H1 (cell line): Measurements from ENCODE around the gene METAP1D. TPM values are rescaled to one million over a fixed set of nuclear protein-coding genes. Genes with fewer than 3 reads are reported as not detected.

Experiments
- CTCF ChIA-PET: fragments of 300-600 bp; sonication (Branson Sonifier 250); formaldehyde crosslinking; loops from one replicate; lab custom pipeline; 2021; ENCODE audit not compliant: partially characterized antibody; lab: Charles Lee
- POLR2A ChIA-PET: fragments of 300-600 bp; sonication (Branson Sonifier 250); formaldehyde crosslinking; loops from one replicate; lab custom pipeline; 2021; ENCODE audit warnings: inconsistent platforms; ENCODE audit not compliant: partially characterized antibody; lab: Charles Lee
- DNase-seq, 2 experiments: peaks; one replicate each; pipeline versions ENCODE4 v3.0.0 to v3.0.0-alpha.2; 2010 to 2022; ENCODE audit warnings: low spot score in 2 of 2, low read depth in 1 of 2, mixed read lengths in 1 of 2
- FAIRE-seq: peaks from 2 replicates; lab custom pipeline; 2011; peaks lifted over from hg19 to GRCh38; lab: Jason Lieb, UNC
- H2AFZ ChIP-seq: 2 replicates; pipeline ENCODE4 v1.8.1; 2012; ENCODE audit warnings: low read length, inconsistent platforms
- H2AK5ac ChIP-seq: 2 replicates; pipeline ENCODE4 v1.6.1; 2013; ENCODE audit warnings: low read depth, low read length
- H2BK120ac ChIP-seq: replicated peaks from 2 replicates; pipeline ENCODE3; 2013; ENCODE audit warnings: low read depth, low read length, inconsistent platforms
- H2BK12ac ChIP-seq: 2 replicates; pipeline ENCODE4 v1.6.1; 2013; ENCODE audit warnings: low read depth, low read length
- H2BK15ac ChIP-seq: 2 replicates; pipeline ENCODE4 v1.6.1; 2013; ENCODE audit warnings: low read length
- H2BK20ac ChIP-seq: 2 replicates; pipeline ENCODE4 v1.6.1; 2013; ENCODE audit warnings: low read length
- H2BK5ac ChIP-seq: 2 replicates; pipeline ENCODE4 v1.6.1; 2013; ENCODE audit warnings: low read depth, low read length
- H3K14ac ChIP-seq: 2 replicates; pipeline ENCODE4 v1.6.1; 2013; ENCODE audit warnings: inconsistent platforms; ENCODE audit not compliant: insufficient read length
- H3K18ac ChIP-seq: 2 replicates; pipeline ENCODE4 v1.6.1; 2013; ENCODE audit warnings: low read length; ENCODE audit errors: extremely low read depth
- H3K23ac ChIP-seq: 2 replicates; pipeline ENCODE4 v1.6.1; 2013; ENCODE audit warnings: inconsistent platforms; ENCODE audit not compliant: insufficient read length
- H3K23me2 ChIP-seq: 2 replicates; pipeline ENCODE4 v1.6.1; 2013; ENCODE audit warnings: low read depth, low read length
- H3K27ac ChIP-seq: 2 replicates; pipeline ENCODE4 v1.6.1; 2011; ENCODE audit warnings: low read depth, low read length, inconsistent platforms
- H3K27me3 ChIP-seq, 4 experiments: replicated peaks in 1 of 4; 1 replicate in 1 of 4; 2 replicates in 3 of 4; pipeline versions ENCODE4 v1.6.1 to v1.8.1; 2011 to 2013; ENCODE audit warnings: low read length in 3 of 4, mild to moderate bottlenecking in 3 of 4, inconsistent platforms in 2 of 4, mixed read lengths in 2 of 4, moderate library complexity in 1 of 4; ENCODE audit not compliant: control insufficient read depth in 3 of 4, insufficient read depth in 3 of 4; ENCODE audit errors: extremely low read depth in 1 of 4
- H3K36me3 ChIP-seq, 4 experiments: 2 replicates each; pipeline versions ENCODE4 v1.6.1 to v1.8.1; 2011 to 2013; ENCODE audit warnings: mild to moderate bottlenecking in 4 of 4, low read length in 3 of 4, moderate library complexity in 2 of 4, control low read depth in 1 of 4, inconsistent platforms in 1 of 4; ENCODE audit not compliant: insufficient read depth in 4 of 4, control insufficient read depth in 2 of 4
- H3K4ac ChIP-seq: replicated peaks from 2 replicates; pipeline ENCODE3; 2013; ENCODE audit warnings: low read length, low read depth, mixed read lengths, inconsistent platforms; ENCODE audit not compliant: insufficient read length
- H3K4me1 ChIP-seq, 4 experiments: replicated peaks in 1 of 4; 1 replicate in 1 of 4; 2 replicates in 3 of 4; pipeline versions ENCODE4 v1.6.1 to v1.8.1; 2011 to 2013; ENCODE audit warnings: low read length in 3 of 4, inconsistent platforms in 2 of 4, mixed read lengths in 1 of 4; ENCODE audit not compliant: insufficient read depth in 4 of 4, control insufficient read depth in 3 of 4
- H3K4me2 ChIP-seq, 2 experiments: 2 replicates each; pipeline versions ENCODE4 v1.6.1 to v1.8.1; 2011 to 2013; ENCODE audit warnings: low read depth in 2 of 2, low read length in 2 of 2, control low read depth in 1 of 2, inconsistent platforms in 1 of 2, mild to moderate bottlenecking in 1 of 2; ENCODE audit not compliant: insufficient read depth in 1 of 2
- H3K4me3 ChIP-seq, 4 experiments: fragments of 200-600, 300-600 bp in 1 of 4; sonication (generic), shearing (Covaris generic), sonication (Bioruptor Twin) in 1 of 4; 2 replicates each; pipeline versions ENCODE4 v1.5.1 to v1.8.1; 2011 to 2016; ENCODE audit warnings: low read length in 4 of 4, low read depth in 3 of 4, control low read depth in 2 of 4, inconsistent platforms in 2 of 4, mild to moderate bottlenecking in 2 of 4, mixed read lengths in 1 of 4, moderate library complexity in 1 of 4; ENCODE audit not compliant: insufficient read depth in 2 of 4; ENCODE audit errors: extremely low read depth in 1 of 4
- H3K56ac ChIP-seq: replicated peaks from 2 replicates; pipeline ENCODE3; 2013; ENCODE audit warnings: low read depth, mild to moderate bottlenecking, mixed read lengths, low read length, inconsistent platforms; ENCODE audit not compliant: insufficient read length
- H3K79me1 ChIP-seq: 2 replicates; pipeline ENCODE4 v1.6.1; 2013; ENCODE audit warnings: low read depth, low read length, control low read depth
- H3K79me2 ChIP-seq, 2 experiments: 2 replicates each; pipeline versions ENCODE4 v1.6.1 to v1.8.1; 2012 to 2013; ENCODE audit warnings: low read length in 2 of 2, mild to moderate bottlenecking in 2 of 2, inconsistent platforms in 1 of 2; ENCODE audit not compliant: insufficient read depth in 2 of 2, control insufficient read depth in 1 of 2
- H3K9ac ChIP-seq, 4 experiments: replicated peaks in 1 of 4; 1 replicate in 1 of 4; 2 replicates in 3 of 4; pipeline versions ENCODE4 v1.6.1 to v1.8.1; 2011 to 2013; ENCODE audit warnings: low read depth in 3 of 4, low read length in 3 of 4, control low read depth in 2 of 4, mild to moderate bottlenecking in 2 of 4, moderate library complexity in 2 of 4, inconsistent platforms in 1 of 4; ENCODE audit errors: extremely low read depth in 1 of 4
- H3K9me3 ChIP-seq, 2 experiments: 2 replicates each; pipeline versions ENCODE4 v1.6.1 to v1.8.1; 2012 to 2013; ENCODE audit warnings: mild to moderate bottlenecking in 2 of 2, moderate library complexity in 2 of 2, control low read depth in 1 of 2, inconsistent platforms in 1 of 2, low read depth in 1 of 2, low read length in 1 of 2, mixed read lengths in 1 of 2; ENCODE audit not compliant: insufficient read depth in 2 of 2
- H4K20me1 ChIP-seq, 2 experiments: replicated peaks in 1 of 2; 2 replicates each; pipeline versions ENCODE3 to v1.8.1; 2011 to 2013; ENCODE audit warnings: inconsistent platforms in 2 of 2, low read length in 2 of 2, mild to moderate bottlenecking in 1 of 2; ENCODE audit not compliant: insufficient read depth in 2 of 2, control insufficient read depth in 1 of 2
- H4K5ac ChIP-seq: 2 replicates; pipeline ENCODE4 v1.6.1; 2013; ENCODE audit warnings: low read length, low read depth, mixed read lengths, inconsistent platforms; ENCODE audit not compliant: insufficient read length
- H4K8ac ChIP-seq: 2 replicates; pipeline ENCODE4 v1.8.0; 2013; ENCODE audit warnings: mild to moderate bottlenecking, moderate library complexity, low read length, inconsistent platforms; ENCODE audit not compliant: insufficient read depth; ENCODE audit errors: extremely low read depth
- H4K91ac ChIP-seq: replicated peaks from 2 replicates; pipeline ENCODE3; 2013; ENCODE audit warnings: low read length, mixed read lengths, inconsistent platforms; ENCODE audit not compliant: insufficient read length
- CBX5 ChIP-seq: fragments of 300-800, 300-1000 bp; sonication (generic); IDR thresholded peaks from 2 replicates; pipeline ENCODE4 v1.7.1; 2016; ENCODE audit warnings: antibody characterized with exemption, low read length, low read depth
- EZH2 ChIP-seq: fragments of 200-600 bp; sonication (generic); IDR thresholded peaks from 2 replicates; pipeline ENCODE4 v1.7.1; 2012; ENCODE audit warnings: low read depth, mild to moderate bottlenecking, moderate library complexity, low read length, inconsistent platforms; ENCODE audit not compliant: severe bottlenecking
- GTF2F1 ChIP-seq: IDR thresholded peaks from 2 replicates; pipeline ENCODE4 v1.6.1; 2012; ENCODE audit warnings: low read depth, low read length, improper control_type of control experiment, borderline replicate concordance
- POU5F1 ChIP-seq: IDR thresholded peaks from 2 replicates; pipeline ENCODE4 v1.6.1; 2011; ENCODE audit warnings: low read depth, mild to moderate bottlenecking, low read length, moderate library complexity
- WGBS, 2 experiments: shearing (Covaris generic) in 1 of 2; methylation state at CpG; one replicate each; pipeline versions ENCODE4 v1.1.6 to v1.1.7; 2013 to 2015; ENCODE audit warnings: low lambda C conversion rate in 2 of 2, mixed read lengths in 2 of 2, inconsistent platforms in 1 of 2, low coverage in 1 of 2, missing lambda C conversion rate in 1 of 2; ENCODE audit not compliant: insufficient replicate concordance in 2 of 2, insufficient coverage in 1 of 2, insufficient read length in 1 of 2; ENCODE audit errors: extremely low coverage in 1 of 2, missing lambda C conversion rate in 1 of 2; 5-methylcytosine and 5-hydroxymethylcytosine counted together
- polyA plus RNA-seq, 7 experiments: library from polyadenylated mRNA; depleted of rRNA in 3 of 7; stranded (reverse) in 5 of 7; unstranded in 2 of 7; fragments of >200 nt in 5 of 7; fragments of 200-250 nt in 2 of 7; gene quantifications; 1 replicate in 5 of 7; 2 replicates in 1 of 7; 4 replicates in 1 of 7; pipeline versions ENCODE4 v1.2.1 to v1.2.3, GENCODE V29; 2011 to 2013; ENCODE audit warnings: missing spikeins in 2 of 7, mixed read lengths in 2 of 7
- total RNA-seq: library from RNA; stranded (reverse); fragmentation: NEBNext Ultra II Directional; extraction: Animal tissue kit (Norgen Biotek cat#: 25700); gene quantifications from 2 replicates; pipeline ENCODE4 v1.2.1, GENCODE V29; 2021

The METAP1D gene
- total and polyA plus RNA-seq, 2 of the 8 experiments (the other 6 are each of a cell fraction or from before 2014, with no cell fraction given), result 3.9 to 6.2 TPM

DNA sequence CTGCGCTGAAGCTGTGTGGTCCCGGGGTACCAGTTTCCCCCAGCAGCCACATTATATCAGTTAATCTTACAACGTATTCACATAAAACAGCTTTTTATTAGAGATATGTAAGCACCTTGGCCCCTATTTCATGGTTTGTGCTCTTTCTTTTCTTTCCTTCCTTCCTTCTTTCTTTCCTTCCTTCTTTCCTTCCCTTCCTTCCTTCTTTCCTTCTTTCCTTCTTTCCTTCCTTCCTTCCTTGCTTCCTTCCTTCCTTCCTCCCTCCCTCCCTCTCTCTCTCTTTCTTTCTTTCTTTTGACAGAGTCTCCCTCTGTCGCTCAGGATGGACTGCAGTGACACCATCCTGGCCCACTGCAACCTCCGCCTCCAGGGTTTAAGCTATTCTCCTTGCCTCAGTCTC lies 3.7 kb upstream of the METAP1D start:
- no peak overlapping the region for H4K8ac ChIP-seq
- no peak overlapping the region for H2BK20ac ChIP-seq
- no peak overlapping the region for H4K91ac ChIP-seq
- no peak overlapping the region for H3K4me3 ChIP-seq
- peaks cover 11% of the 10 kb centered on the region for H3K23me2 ChIP-seq
- TF ChIP-seq GTF2F1 (no peak), CBX5 (no peak), EZH2 (no peak), POU5F1 (no peak)
- H3K79me1 ChIP-seq, result no peaks in the 10 kb centered on the region
- H3K4ac ChIP-seq, result no peak overlapping the region
- H2AFZ ChIP-seq, result no peak overlapping the region
- H4K5ac ChIP-seq, result no peak overlapping the region
- FAIRE-seq, result no peak
- H3K9me3 ChIP-seq, result no peaks in the 10 kb centered on the region
- no peak overlapping the region for H3K27ac ChIP-seq
- no peak overlapping the region for H3K9ac ChIP-seq
- H2BK120ac ChIP-seq, result no peak overlapping the region
- H2BK15ac ChIP-seq, result no peak overlapping the region
- CTCF ChIA-PET, result interaction anchor here (0.7 kb wide), 1 partner anchor 132 kb away, joined by 3 read pairs; no protein-coding TSS in a partner anchor
- H2AK5ac ChIP-seq, result no peak overlapping the region
- no peak overlapping the region for H2BK12ac ChIP-seq
- H3K4me1 ChIP-seq, result peaks cover 0 to 4% (median 1%) of the 10 kb centered on the region in 4 experiments; a peak in 4 of 7 replicates
- H3K56ac ChIP-seq, result no peak overlapping the region
- H3K36me3 ChIP-seq, result no peaks in the 10 kb centered on the region
- H3K23ac ChIP-seq, result no peak overlapping the region
- POLR2A ChIA-PET, result interaction anchor here (1.0 kb wide), 1 partner anchor 11 kb away, joined by 3 read pairs; no protein-coding TSS in a partner anchor
- no peaks in the 10 kb centered on the region for H4K20me1 ChIP-seq
- WGBS, 2 experiments, result 85% methylated on average over 5 of the region's 5 CpGs; no CpG with 5 or more reads in 1 of the 2 experiments
- H3K14ac ChIP-seq, result no peak overlapping the region
- no peak overlapping the region for H3K4me2 ChIP-seq
- H3K79me2 ChIP-seq, result no peaks in the 10 kb centered on the region
- H3K18ac ChIP-seq, result no peak overlapping the region
- no peak for DNase-seq
- H2BK5ac ChIP-seq, result no peak overlapping the region
- peaks cover 0 to 16% (median 7%) of the 10 kb centered on the region in 4 experiments; a peak in 4 of 7 replicates for H3K27me3 ChIP-seq
